SK-N-SH treated with all-trans-retinoic acid at 6 μM for 48 hours (cell line): ENCODE measurements around the gene HIVEP3.
A peak's percentile ranks its signal among the peaks of the same experiment; 100 is the strongest.

Source experiments
- ATAC-seq: fragments of 200-7000 bp; cut with Tn5 transposase; 3 replicates; pipeline ENCODE4 v1.9.1; 2020; ENCODE audit warnings: mild to moderate bottlenecking, moderate library complexity
- ARNTL ChIP-seq: fragments of 450-650 bp; formaldehyde crosslinking; IDR thresholded peaks from 2 replicates; pipeline ENCODE4 v1.5.0; 2020; ENCODE audit warnings: low read depth, mild to moderate bottlenecking, moderate library complexity, borderline replicate concordance
- BACH2 ChIP-seq: fragments of 250-450 bp; sonication (Bioruptor Pico); IDR thresholded peaks from 2 replicates; pipeline ENCODE4 v1.9.0; 2021; ENCODE audit warnings: mild to moderate bottlenecking, borderline replicate concordance
- CREB5 ChIP-seq: fragments of 250-450 bp; sonication (Bioruptor Pico); IDR thresholded peaks from 2 replicates; pipeline ENCODE4 v1.5.1; 2020; ENCODE audit warnings: low read depth, mild to moderate bottlenecking, moderate library complexity
- CSDC2 ChIP-seq: fragments of 250-450 bp; sonication (Bioruptor Pico); IDR thresholded peaks from 2 replicates; pipeline ENCODE4 v1.5.0; 2020; ENCODE audit warnings: mild to moderate bottlenecking, moderate library complexity
- ESRRG ChIP-seq: fragments of 250-450 bp; sonication (Bioruptor Pico); IDR thresholded peaks from 2 replicates; pipeline ENCODE4 v1.6.1; 2021; ENCODE audit warnings: mild to moderate bottlenecking
- ISL1 ChIP-seq: fragments of 250-450 bp; sonication (Bioruptor Pico); IDR thresholded peaks from 2 replicates; pipeline ENCODE4 v2.1.2; 2022; ENCODE audit warnings: mild to moderate bottlenecking, moderate library complexity
- PATZ1 ChIP-seq: fragments of 250-450 bp; sonication (Bioruptor Pico); IDR thresholded peaks from 2 replicates; pipeline ENCODE4 v1.8.0; 2020; ENCODE audit warnings: mild to moderate bottlenecking, moderate library complexity, borderline replicate concordance
- PPARA ChIP-seq: fragments of 250-450 bp; sonication (Bioruptor Pico); IDR thresholded peaks from 2 replicates; pipeline ENCODE4 v1.5.0; 2020; ENCODE audit warnings: mild to moderate bottlenecking, borderline replicate concordance
- RARB ChIP-seq: fragments of 250-450 bp; sonication (Bioruptor Pico); IDR thresholded peaks from 2 replicates; pipeline ENCODE4 v1.8.0; 2021; ENCODE audit warnings: mild to moderate bottlenecking, moderate library complexity
- SNAI2 ChIP-seq: fragments of 250-450 bp; sonication (Bioruptor Pico); IDR thresholded peaks from 2 replicates; pipeline ENCODE4 v1.5.0; 2020; ENCODE audit warnings: mild to moderate bottlenecking, moderate library complexity
- TCF4 ChIP-seq: fragments of 250-450 bp; sonication (Bioruptor Pico); IDR thresholded peaks from 2 replicates; pipeline ENCODE4 v1.8.0; 2021; ENCODE audit warnings: mild to moderate bottlenecking, moderate library complexity, borderline replicate concordance
- TOX ChIP-seq: fragments of 250-450 bp; sonication (Bioruptor Pico); IDR thresholded peaks from 2 replicates; pipeline ENCODE4 v1.8.0; 2021; ENCODE audit warnings: mild to moderate bottlenecking, moderate library complexity, borderline replicate concordance
- ZC3H10 ChIP-seq: fragments of 250-450 bp; sonication (Bioruptor Pico); IDR thresholded peaks from 2 replicates; pipeline ENCODE4 v1.5.1; 2021; ENCODE audit warnings: mild to moderate bottlenecking, moderate library complexity
- ZFP3 ChIP-seq: fragments of 250-450 bp; sonication (Bioruptor Pico); IDR thresholded peaks from 2 replicates; pipeline ENCODE4 v1.5.0; 2020; ENCODE audit warnings: mild to moderate bottlenecking, moderate library complexity
- ZNF565 ChIP-seq: fragments of 450-650 bp; formaldehyde crosslinking; conservative IDR thresholded peaks from 2 replicates; pipeline ENCODE4 v1.5.0; 2020; ENCODE audit warnings: low read depth, mild to moderate bottlenecking, moderate library complexity
- TF ChIP-seq, protein P1 (sequence below): fragments of 250-450 bp; sonication (Bioruptor Pico); IDR thresholded peaks from 2 replicates; pipeline ENCODE4 v1.5.0; 2020; ENCODE audit warnings: mild to moderate bottlenecking, moderate library complexity
- TF ChIP-seq, protein P2 (sequence below): fragments of 250-450 bp; sonication (Bioruptor Pico); IDR thresholded peaks from 2 replicates; pipeline ENCODE4 v1.5.1; 2021; ENCODE audit warnings: mild to moderate bottlenecking, moderate library complexity
- TF ChIP-seq, protein P3 (sequence below): fragments of 250-450 bp; sonication (Bioruptor Pico); IDR thresholded peaks from 2 replicates; pipeline ENCODE4 v1.8.0; 2021; ENCODE audit warnings: low read depth, mild to moderate bottlenecking, moderate library complexity, borderline replicate concordance

HIVEP3 gene

DNA sequence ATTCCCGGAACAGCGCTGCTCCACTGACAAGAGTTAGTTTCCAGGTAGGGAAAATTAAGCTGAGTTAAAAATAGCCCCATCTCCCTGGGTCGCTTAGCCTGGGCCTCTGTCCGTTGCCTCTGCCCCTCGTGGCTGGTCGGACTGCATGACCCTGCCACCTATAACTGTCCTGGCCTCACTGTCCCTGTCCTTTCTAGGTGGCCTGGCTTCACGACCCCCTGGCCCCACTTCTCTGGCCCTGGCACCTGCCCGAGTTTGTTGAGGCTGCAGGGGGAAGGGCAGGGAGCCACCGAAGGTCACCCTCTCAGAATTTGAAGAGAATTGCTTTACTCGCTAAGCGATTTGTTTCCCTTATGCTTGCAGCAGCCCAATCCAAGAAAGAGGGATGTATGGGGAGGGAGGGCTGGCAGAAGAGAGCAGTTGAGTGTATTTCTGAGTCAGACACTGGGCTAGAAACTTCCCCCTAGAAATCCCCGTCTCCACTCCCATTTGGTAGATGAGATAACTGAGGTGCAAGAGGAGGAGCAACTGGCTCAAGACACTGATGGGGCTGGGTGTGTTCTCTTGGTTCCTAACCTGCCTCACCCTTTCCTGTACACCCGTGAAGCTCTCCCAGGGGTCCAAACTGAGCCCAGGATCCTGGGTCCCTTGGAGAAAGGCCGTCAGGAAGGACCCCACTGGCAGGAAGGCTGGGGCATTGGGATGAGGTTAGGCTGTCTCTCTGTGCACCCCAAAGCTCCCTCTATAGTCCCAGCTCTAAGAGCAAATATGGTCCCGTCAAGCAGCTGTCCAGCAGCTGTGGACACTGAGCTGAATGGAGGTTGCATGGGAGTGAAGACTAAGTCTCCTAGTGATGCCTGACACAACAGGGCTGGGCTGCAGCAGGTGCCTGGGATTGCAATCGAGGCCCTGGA, 431.3 kb downstream of the HIVEP3 start:
- TF ChIP-seq, protein P1, sequence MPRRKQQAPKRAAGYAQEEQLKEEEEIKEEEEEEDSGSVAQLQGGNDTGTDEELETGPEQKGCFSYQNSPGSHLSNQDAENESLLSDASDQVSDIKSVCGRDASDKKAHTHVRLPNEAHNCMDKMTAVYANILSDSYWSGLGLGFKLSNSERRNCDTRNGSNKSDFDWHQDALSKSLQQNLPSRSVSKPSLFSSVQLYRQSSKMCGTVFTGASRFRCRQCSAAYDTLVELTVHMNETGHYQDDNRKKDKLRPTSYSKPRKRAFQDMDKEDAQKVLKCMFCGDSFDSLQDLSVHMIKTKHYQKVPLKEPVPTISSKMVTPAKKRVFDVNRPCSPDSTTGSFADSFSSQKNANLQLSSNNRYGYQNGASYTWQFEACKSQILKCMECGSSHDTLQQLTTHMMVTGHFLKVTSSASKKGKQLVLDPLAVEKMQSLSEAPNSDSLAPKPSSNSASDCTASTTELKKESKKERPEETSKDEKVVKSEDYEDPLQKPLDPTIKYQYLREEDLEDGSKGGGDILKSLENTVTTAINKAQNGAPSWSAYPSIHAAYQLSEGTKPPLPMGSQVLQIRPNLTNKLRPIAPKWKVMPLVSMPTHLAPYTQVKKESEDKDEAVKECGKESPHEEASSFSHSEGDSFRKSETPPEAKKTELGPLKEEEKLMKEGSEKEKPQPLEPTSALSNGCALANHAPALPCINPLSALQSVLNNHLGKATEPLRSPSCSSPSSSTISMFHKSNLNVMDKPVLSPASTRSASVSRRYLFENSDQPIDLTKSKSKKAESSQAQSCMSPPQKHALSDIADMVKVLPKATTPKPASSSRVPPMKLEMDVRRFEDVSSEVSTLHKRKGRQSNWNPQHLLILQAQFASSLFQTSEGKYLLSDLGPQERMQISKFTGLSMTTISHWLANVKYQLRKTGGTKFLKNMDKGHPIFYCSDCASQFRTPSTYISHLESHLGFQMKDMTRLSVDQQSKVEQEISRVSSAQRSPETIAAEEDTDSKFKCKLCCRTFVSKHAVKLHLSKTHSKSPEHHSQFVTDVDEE: no peak
- TF ChIP-seq TOX (CRISPR knock-in tag) (no peak), CSDC2 (CRISPR knock-in tag) (no peak)
- ATAC-seq: no peak

- ATAC-seq: peak; percentile 13; the same call in 2 of the 3 replicates
- TF ChIP-seq CREB5 (no peak), ZFP3 (CRISPR knock-in tag) (no peak), ISL1 (CRISPR knock-in tag) (no peak), PPARA (CRISPR knock-in tag) (no peak), SNAI2 (CRISPR knock-in tag) (no peak), TCF4 (CRISPR knock-in tag) (no peak), ARNTL (CRISPR knock-in tag) (no peak), ZNF565 (CRISPR knock-in tag) (no peak), PATZ1 (CRISPR knock-in tag) (no peak), RARB (CRISPR knock-in tag) (no peak), ESRRG (no peak), BACH2 (CRISPR knock-in tag) (no peak), ZC3H10 (CRISPR knock-in tag) (no peak)
- TF ChIP-seq, protein P1: no peak
- TF ChIP-seq, protein P2, sequence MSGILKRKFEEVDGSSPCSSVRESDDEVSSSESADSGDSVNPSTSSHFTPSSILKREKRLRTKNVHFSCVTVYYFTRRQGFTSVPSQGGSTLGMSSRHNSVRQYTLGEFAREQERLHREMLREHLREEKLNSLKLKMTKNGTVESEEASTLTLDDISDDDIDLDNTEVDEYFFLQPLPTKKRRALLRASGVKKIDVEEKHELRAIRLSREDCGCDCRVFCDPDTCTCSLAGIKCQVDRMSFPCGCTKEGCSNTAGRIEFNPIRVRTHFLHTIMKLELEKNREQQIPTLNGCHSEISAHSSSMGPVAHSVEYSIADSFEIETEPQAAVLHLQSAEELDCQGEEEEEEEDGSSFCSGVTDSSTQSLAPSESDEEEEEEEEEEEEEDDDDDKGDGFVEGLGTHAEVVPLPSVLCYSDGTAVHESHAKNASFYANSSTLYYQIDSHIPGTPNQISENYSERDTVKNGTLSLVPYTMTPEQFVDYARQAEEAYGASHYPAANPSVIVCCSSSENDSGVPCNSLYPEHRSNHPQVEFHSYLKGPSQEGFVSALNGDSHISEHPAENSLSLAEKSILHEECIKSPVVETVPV (CRISPR knock-in tag): no peak
- TF ChIP-seq, protein P3, sequence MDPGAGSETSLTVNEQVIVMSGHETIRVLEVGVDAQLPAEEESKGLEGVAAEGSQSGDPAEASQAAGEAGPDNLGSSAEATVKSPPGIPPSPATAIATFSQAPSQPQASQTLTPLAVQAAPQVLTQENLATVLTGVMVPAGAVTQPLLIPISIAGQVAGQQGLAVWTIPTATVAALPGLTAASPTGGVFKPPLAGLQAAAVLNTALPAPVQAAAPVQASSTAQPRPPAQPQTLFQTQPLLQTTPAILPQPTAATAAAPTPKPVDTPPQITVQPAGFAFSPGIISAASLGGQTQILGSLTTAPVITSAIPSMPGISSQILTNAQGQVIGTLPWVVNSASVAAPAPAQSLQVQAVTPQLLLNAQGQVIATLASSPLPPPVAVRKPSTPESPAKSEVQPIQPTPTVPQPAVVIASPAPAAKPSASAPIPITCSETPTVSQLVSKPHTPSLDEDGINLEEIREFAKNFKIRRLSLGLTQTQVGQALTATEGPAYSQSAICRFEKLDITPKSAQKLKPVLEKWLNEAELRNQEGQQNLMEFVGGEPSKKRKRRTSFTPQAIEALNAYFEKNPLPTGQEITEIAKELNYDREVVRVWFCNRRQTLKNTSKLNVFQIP (CRISPR knock-in tag): no peak
These were observed 432.2 kb downstream of the HIVEP3 start for GRCh38 chr1:41486371-41487125.
